Naive thymus-derived CD4-positive, alpha-beta T cell (primary cell): ENCODE data around the gene JAK1. TPM values are rescaled to one million over a fixed set of nuclear protein-coding genes. Genes with fewer than 3 reads are reported as not detected.

Experiments used
- ATAC-seq: fragments of 150-1000 bp; cut with Tn5 transposase; 2 replicates; pipeline ENCODE4 v1.10.0; 2021; ENCODE audit warnings: mild to moderate bottlenecking, moderate library complexity
- CTCF ChIA-PET: fragments of 350-600 bp; sonication (Branson Sonifier 250); formaldehyde crosslinking; loops from one replicate; lab custom pipeline; 2021; ENCODE audit warnings: antibody characterized with exemption; lab: Charles Lee
- POLR2A ChIA-PET: fragments of 350-600 bp; sonication (Branson Sonifier 250); formaldehyde crosslinking; loops from one replicate; lab custom pipeline; 2021; ENCODE audit warnings: antibody characterized with exemption, inconsistent platforms; lab: Charles Lee
- DNase-seq, 9 donors: peaks; one replicate each; pipeline versions ENCODE4 v3.0.0 to v3.0.0-alpha.2; 2020 to 2022; ENCODE audit warnings: mixed read lengths in 1 of 9
- H3K27ac ChIP-seq: one replicate; pipeline ENCODE4 v1.7.0; 2013; ENCODE audit warnings: mild to moderate bottlenecking, low read depth, low read length, moderate library complexity
- H3K27me3 ChIP-seq, 2 donors: one replicate each; pipeline ENCODE4 v1.7.0; 2013; ENCODE audit warnings: low read length in 2 of 2, mild to moderate bottlenecking in 2 of 2, moderate library complexity in 2 of 2; ENCODE audit not compliant: control insufficient read depth in 2 of 2, insufficient read depth in 2 of 2
- H3K36me3 ChIP-seq, 3 experiments: 1 replicate in 2 of 3; 2 replicates in 1 of 3; pipeline ENCODE4 v1.7.0; 2013; ENCODE audit warnings: low read length in 3 of 3, mild to moderate bottlenecking in 3 of 3, moderate library complexity in 1 of 3; ENCODE audit not compliant: insufficient read depth in 3 of 3, control insufficient read depth in 2 of 3
- H3K4me1 ChIP-seq, 2 donors: one replicate each; pipeline ENCODE4 v1.7.0; 2013; ENCODE audit warnings: low read length in 2 of 2, mild to moderate bottlenecking in 2 of 2, moderate library complexity in 1 of 2; ENCODE audit not compliant: control insufficient read depth in 2 of 2, insufficient read depth in 2 of 2
- H3K4me3 ChIP-seq: 2 replicates; pipeline ENCODE4 v1.7.0; 2013; ENCODE audit warnings: mild to moderate bottlenecking, low read length
- H3K9me3 ChIP-seq, 3 experiments: 1 replicate in 2 of 3; 2 replicates in 1 of 3; pipeline ENCODE4 v1.7.0; 2013; ENCODE audit warnings: low read length in 3 of 3; ENCODE audit not compliant: control insufficient read depth in 2 of 3
- H3K27ac Mint-ChIP-seq, 9 donors: one replicate each; pipeline ENCODE4 v1.8.0; 2020 to 2022; ENCODE audit warnings: mixed read lengths in 9 of 9, mild to moderate bottlenecking in 8 of 9, moderate library complexity in 5 of 9, inconsistent platforms in 2 of 9
- H3K27me3 Mint-ChIP-seq, 5 donors: one replicate each; pipeline ENCODE4 v1.8.0; 2021 to 2022; ENCODE audit warnings: mixed read lengths in 5 of 5, mild to moderate bottlenecking in 1 of 5
- H3K36me3 Mint-ChIP-seq, 5 donors: one replicate each; pipeline ENCODE4 v1.8.0; 2020 to 2022; ENCODE audit warnings: mixed read lengths in 5 of 5, mild to moderate bottlenecking in 3 of 5, inconsistent platforms in 1 of 5
- H3K4me1 Mint-ChIP-seq, 7 donors: one replicate each; pipeline ENCODE4 v1.8.0; 2020 to 2022; ENCODE audit warnings: mixed read lengths in 7 of 7, mild to moderate bottlenecking in 3 of 7, inconsistent platforms in 1 of 7
- H3K4me3 Mint-ChIP-seq, 10 donors: one replicate each; pipeline ENCODE4 v1.8.0; 2020 to 2022; ENCODE audit warnings: mild to moderate bottlenecking in 10 of 10, mixed read lengths in 10 of 10, moderate library complexity in 6 of 10, inconsistent platforms in 2 of 10
- H3K9me3 Mint-ChIP-seq, 11 donors: one replicate each; pipeline ENCODE4 v1.8.0; 2020 to 2022; ENCODE audit warnings: mixed read lengths in 11 of 11, mild to moderate bottlenecking in 4 of 11, inconsistent platforms in 1 of 11, moderate library complexity in 1 of 11
- intact Hi-C, 2 donors: fragments of 100-400 bp; cut with micrococcal nuclease; formaldehyde crosslinking; loops; one replicate each; pipeline ENCODE4 v1.15.1; 2023
- polyA plus RNA-seq, 2 donors: library from polyadenylated mRNA; unstranded; fragments of 300-500 nt; fragmentation: Illumina TruSeq; gene quantifications; one replicate each; pipeline ENCODE4 v1.2.3, GENCODE V29; 2021
- total RNA-seq, 6 experiments: library from RNA in 5 of 6; stranded (reverse) in 5 of 6; gene quantifications; 1 replicate in 5 of 6; 2 replicates in 1 of 6; pipeline ENCODE4 v1.2.3 and lab custom pipeline; 2021 to 2026

JAK1 gene
- total and polyA plus RNA-seq, 7 experiments from 2014 or later: 197 to 365 (median 265) TPM

GRCh38 chr1:64881281-64881680, 85.1 kb downstream of the JAK1 start:
- Mint-ChIP-seq H3K9me3 (peaks cover 0 to 2% (median 0%) of the 10 kb centered on the region in 11 donors), H3K27me3 (no peaks in the 10 kb centered on the region), H3K27ac (peak overlapping the region; percentile 1 to 83 (median 61)), H3K4me3 (no peak overlapping the region), H3K4me1 (peaks cover 42 to 93% (median 81%) of the 10 kb centered on the region in 7 donors), H3K36me3 (peaks cover 3 to 39% (median 31%) of the 10 kb centered on the region in 5 donors)
- H3K27ac ChIP-seq: no peak overlapping the region
- no peak overlapping the region for H3K4me3 ChIP-seq
- no peaks in the 10 kb centered on the region for H3K9me3 ChIP-seq
- ATAC-seq: no peak
- CTCF ChIA-PET: no interaction called here
- DNase-seq: no peak
- peaks cover 5 to 36% (median 11%) of the 10 kb centered on the region in 3 experiments for H3K36me3 ChIP-seq
- H3K27me3 ChIP-seq: no peaks in the 10 kb centered on the region
- peaks cover 23 to 55% of the 10 kb centered on the region in 2 donors for H3K4me1 ChIP-seq
- intact Hi-C loops: no loop called here
- POLR2A ChIA-PET: interaction anchor here (0.6 to 1.4 kb wide), 3 partner anchors 17 to 92 kb away, joined by 3 read pairs; partner anchors contain the start of gene JAK1

- peaks cover 7 to 47% (median 38%) of the 10 kb centered on the region in 5 donors for H3K36me3 Mint-ChIP-seq
- peak overlapping the region in 7 of 9 donors; percentile 25 to 83 (median 60) for H3K27ac Mint-ChIP-seq
- CTCF ChIA-PET: no interaction called here
- Histone ChIP-seq H3K27ac (no peak overlapping the region), H3K27me3 (no peaks in the 10 kb centered on the region), H3K4me3 (no peak overlapping the region), H3K36me3 (peaks cover 13 to 44% (median 15%) of the 10 kb centered on the region in 3 experiments), H3K9me3 (no peaks in the 10 kb centered on the region), H3K4me1 (peaks cover 32 to 63% of the 10 kb centered on the region in 2 donors)
- ATAC-seq: no peak
- no peak overlapping the region for H3K4me3 Mint-ChIP-seq
- H3K27me3 Mint-ChIP-seq: no peaks in the 10 kb centered on the region
- peaks cover 46 to 94% (median 82%) of the 10 kb centered on the region in 7 donors for H3K4me1 Mint-ChIP-seq
- peaks cover 0 to 2% (median 0%) of the 10 kb centered on the region in 11 donors for H3K9me3 Mint-ChIP-seq
- no peak for DNase-seq
- intact Hi-C loops: no loop called here
- POLR2A ChIA-PET: interaction anchor here (0.6 kb wide), 1 partner anchor 93 kb away, joined by 3 read pairs; no protein-coding TSS in a partner anchor
Observed at GRCh38 chr1:64880449-64880848, 85.9 kb downstream of the JAK1 start.

GRCh38 chr1:64878931-64879611, 87.3 kb downstream of the JAK1 start:
- POLR2A ChIA-PET: interaction anchor here (0.8 to 2.4 kb wide), 2 partner anchors 82 to 86 kb away, joined by 3 to 20 read pairs; partner anchors contain the start of gene JAK1
- no peaks in the 10 kb centered on the region for H3K27me3 Mint-ChIP-seq
- H3K4me3 Mint-ChIP-seq: peak overlapping the region in 1 of 10 donors; percentile 27
- Histone ChIP-seq H3K4me3 (no peak overlapping the region), H3K36me3 (peaks cover 15 to 45% (median 19%) of the 10 kb centered on the region in 3 experiments), H3K27ac (no peak overlapping the region), H3K27me3 (no peaks in the 10 kb centered on the region), H3K4me1 (peaks cover 43 to 62% of the 10 kb centered on the region in 2 donors), H3K9me3 (no peaks in the 10 kb centered on the region)
- ATAC-seq (no peak), DNase-seq (no peak)
- peaks cover 0 to 2% (median 0%) of the 10 kb centered on the region in 11 donors for H3K9me3 Mint-ChIP-seq
- peak overlapping the region; percentile 17 to 86 (median 75) for H3K27ac Mint-ChIP-seq
- intact Hi-C loops: loop anchor here in 1 of 2 donors (5.0 kb wide), 1 partner anchor 543 kb away; the partner anchor contains the start of genes LEPR and LEPROT
- CTCF ChIA-PET: interaction anchor here (0.7 kb wide), 1 partner anchor 14 kb away, joined by 3 read pairs; no protein-coding TSS in a partner anchor
- H3K36me3 Mint-ChIP-seq: peaks cover 11 to 50% (median 41%) of the 10 kb centered on the region in 5 donors
- peaks cover 45 to 92% (median 86%) of the 10 kb centered on the region in 7 donors for H3K4me1 Mint-ChIP-seq

GRCh38 chr1:64878090-64878489, 88.3 kb downstream of the JAK1 start:
- Mint-ChIP-seq H3K4me3 (peak overlapping the region in 9 of 10 donors; percentile 70 to 83 (median 77)), H3K27ac (peak overlapping the region; percentile 41 to 95 (median 86)), H3K9me3 (peaks cover 0 to 2% (median 0%) of the 10 kb centered on the region in 11 donors), H3K36me3 (peaks cover 16 to 51% (median 43%) of the 10 kb centered on the region in 5 donors), H3K27me3 (no peaks in the 10 kb centered on the region), H3K4me1 (peaks cover 44 to 89% (median 86%) of the 10 kb centered on the region in 7 donors)
- Histone ChIP-seq H3K36me3 (peaks cover 15 to 48% (median 19%) of the 10 kb centered on the region in 3 experiments), H3K9me3 (no peaks in the 10 kb centered on the region), H3K4me1 (peaks cover 43 to 62% of the 10 kb centered on the region in 2 donors), H3K27me3 (no peaks in the 10 kb centered on the region), H3K4me3 (no peak overlapping the region), H3K27ac (peak overlapping the region; percentile 36)
- ChIA-PET POLR2A (interaction anchor here (0.9 to 2.4 kb wide), 9 partner anchors 28 to 193 kb away, joined by 3 to 20 read pairs (median 4); partner anchors contain the start of gene JAK1), CTCF (interaction anchor here (0.8 to 1.9 kb wide), 6 partner anchors 14 to 143 kb away, joined by 3 to 8 read pairs (median 4); no protein-coding TSS in a partner anchor)
- no peak for DNase-seq
- ATAC-seq: no peak
- intact Hi-C loops: loop anchor here in 1 of 2 donors (5.0 kb wide), 1 partner anchor 544 kb away; the partner anchor contains the start of genes LEPR and LEPROT

- peaks cover 41 to 86% (median 84%) of the 10 kb centered on the region in 7 donors for H3K4me1 Mint-ChIP-seq
- peaks cover 15 to 47% (median 15%) of the 10 kb centered on the region in 3 experiments for H3K36me3 ChIP-seq
- POLR2A ChIA-PET: interaction anchor here (0.9 to 2.4 kb wide), 9 partner anchors 28 to 193 kb away, joined by 3 to 20 read pairs (median 4); partner anchors contain the start of gene JAK1
Observed at GRCh38 chr1:64877598-64877997, 88.8 kb downstream of the JAK1 start.

More at GRCh38 chr1:64877598-64877997, 88.8 kb downstream of the JAK1 start:
- intact Hi-C loops: loop anchor here (1.0 to 5.0 kb wide), 7 partner anchors 13 to 545 kb away; partner anchors contain the start of genes JAK1 (in 2 of the 2), LEPR (in 1 of the 2) and LEPROT (in 1 of the 2)
- Mint-ChIP-seq H3K4me3 (peak overlapping the region; percentile 25 to 83 (median 75)), H3K27ac (peak overlapping the region; percentile 41 to 95 (median 90)), H3K27me3 (no peaks in the 10 kb centered on the region), H3K36me3 (peaks cover 20 to 51% (median 43%) of the 10 kb centered on the region in 5 donors), H3K9me3 (peaks cover 0 to 2% (median 0%) of the 10 kb centered on the region in 11 donors)
- Histone ChIP-seq H3K4me3 (peak overlapping the region; percentile 3), H3K27ac (peak overlapping the region; percentile 36), H3K27me3 (no peaks in the 10 kb centered on the region), H3K4me1 (peaks cover 43 to 57% of the 10 kb centered on the region in 2 donors), H3K9me3 (no peaks in the 10 kb centered on the region)
- DNase-seq: no peak
- CTCF ChIA-PET: interaction anchor here (0.6 to 1.9 kb wide), 9 partner anchors 13 to 193 kb away, joined by 3 to 8 read pairs (median 3); no protein-coding TSS in a partner anchor
- ATAC-seq: no peak
